ENCODE measurements around the gene AP5B1.

DNA sequence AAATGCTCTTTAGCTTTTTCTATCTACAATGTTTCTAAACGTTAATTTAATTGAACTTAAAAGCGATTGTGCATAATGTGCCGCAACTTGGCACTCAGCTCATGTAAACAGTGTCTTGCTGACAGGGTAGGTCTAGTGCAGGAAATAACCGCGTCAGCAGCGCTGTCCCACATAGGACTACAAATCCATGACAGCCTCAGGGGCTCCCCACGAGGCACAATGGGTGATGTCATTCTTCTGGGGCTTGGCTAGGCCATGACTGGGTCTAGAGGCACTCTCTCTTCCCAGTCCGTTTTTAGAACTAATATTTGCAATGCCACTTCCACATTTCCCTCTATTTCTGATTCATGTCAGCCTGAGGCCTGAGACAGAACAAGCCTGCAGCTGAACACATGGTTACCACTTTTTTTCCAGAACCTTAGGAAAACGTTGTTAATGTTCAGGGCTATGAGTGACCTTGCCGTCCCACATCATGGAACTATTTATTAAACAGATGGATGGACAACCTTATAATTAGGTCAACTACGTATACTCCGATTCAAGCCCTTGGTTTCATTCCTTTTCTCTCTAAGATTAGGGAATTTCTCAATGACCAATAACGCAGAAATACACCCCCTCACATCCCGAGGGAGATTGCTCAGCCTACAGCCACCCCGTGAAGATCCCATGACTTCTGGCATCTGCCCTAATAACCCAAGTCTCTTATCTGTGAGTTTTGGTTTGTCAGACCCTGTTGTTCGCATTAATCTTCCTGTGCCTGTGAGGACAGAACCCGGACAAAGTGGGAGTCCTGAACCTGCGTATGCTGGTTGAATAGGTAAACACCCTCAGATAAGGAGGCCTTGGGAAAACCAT lies 33.6 kb upstream of the AP5B1 start:
- TF ChIP-seq, protein P1, sequence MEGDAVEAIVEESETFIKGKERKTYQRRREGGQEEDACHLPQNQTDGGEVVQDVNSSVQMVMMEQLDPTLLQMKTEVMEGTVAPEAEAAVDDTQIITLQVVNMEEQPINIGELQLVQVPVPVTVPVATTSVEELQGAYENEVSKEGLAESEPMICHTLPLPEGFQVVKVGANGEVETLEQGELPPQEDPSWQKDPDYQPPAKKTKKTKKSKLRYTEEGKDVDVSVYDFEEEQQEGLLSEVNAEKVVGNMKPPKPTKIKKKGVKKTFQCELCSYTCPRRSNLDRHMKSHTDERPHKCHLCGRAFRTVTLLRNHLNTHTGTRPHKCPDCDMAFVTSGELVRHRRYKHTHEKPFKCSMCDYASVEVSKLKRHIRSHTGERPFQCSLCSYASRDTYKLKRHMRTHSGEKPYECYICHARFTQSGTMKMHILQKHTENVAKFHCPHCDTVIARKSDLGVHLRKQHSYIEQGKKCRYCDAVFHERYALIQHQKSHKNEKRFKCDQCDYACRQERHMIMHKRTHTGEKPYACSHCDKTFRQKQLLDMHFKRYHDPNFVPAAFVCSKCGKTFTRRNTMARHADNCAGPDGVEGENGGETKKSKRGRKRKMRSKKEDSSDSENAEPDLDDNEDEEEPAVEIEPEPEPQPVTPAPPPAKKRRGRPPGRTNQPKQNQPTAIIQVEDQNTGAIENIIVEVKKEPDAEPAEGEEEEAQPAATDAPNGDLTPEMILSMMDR (conservative IDR thresholded peaks at IDR 0.05; ENCODE audit: low read depth, low read length): no peak
- TF ChIP-seq EZH2 (IDR thresholded peaks at IDR 0.05; ENCODE audit: low read length, unreplicated experiment): no peak
- no peak for TF ChIP-seq EZH2phosphoT487 (IDR thresholded peaks at IDR 0.05; ENCODE audit: borderline replicate concordance, low read length)
